GM12873 (cell line): ENCODE measurements around the gene DAB2.

ENCODE experiments used
- CTCF ChIP-seq: IDR thresholded peaks from 2 replicates; pipeline ENCODE4 v1.5.1; 2012; ENCODE audit warnings: low read depth, mild to moderate bottlenecking, moderate library complexity, low read length, control low read depth; ENCODE audit not compliant: insufficient read depth; ENCODE audit errors: missing control alignments

Gene DAB2

GRCh38 chr5:39337252-39337915 lies 87.4 kb downstream of the DAB2 start:
- TF ChIP-seq CTCF = no peak

GRCh38 chr5:39333104-39333503 lies 91.7 kb downstream of the DAB2 start:
- no peak for TF ChIP-seq CTCF

- no peak for TF ChIP-seq CTCF
Observed at GRCh38 chr5:39331861-39332381, 92.9 kb downstream of the DAB2 start.

GRCh38 chr5:39328731-39329130 lies 96.0 kb downstream of the DAB2 start:
- no peak for TF ChIP-seq CTCF

GRCh38 chr5:39323542-39323941 lies 101.2 kb downstream of the DAB2 start:
- no peak for TF ChIP-seq CTCF
